ENCODE data around the gene PRKCQ. TPM values are rescaled to one million over a fixed set of nuclear protein-coding genes. Genes with fewer than 3 reads are reported as not detected.

Gene PRKCQ
- total RNA-seq, 1 experiment from 2014 or later, result 6.8 TPM

DNA sequence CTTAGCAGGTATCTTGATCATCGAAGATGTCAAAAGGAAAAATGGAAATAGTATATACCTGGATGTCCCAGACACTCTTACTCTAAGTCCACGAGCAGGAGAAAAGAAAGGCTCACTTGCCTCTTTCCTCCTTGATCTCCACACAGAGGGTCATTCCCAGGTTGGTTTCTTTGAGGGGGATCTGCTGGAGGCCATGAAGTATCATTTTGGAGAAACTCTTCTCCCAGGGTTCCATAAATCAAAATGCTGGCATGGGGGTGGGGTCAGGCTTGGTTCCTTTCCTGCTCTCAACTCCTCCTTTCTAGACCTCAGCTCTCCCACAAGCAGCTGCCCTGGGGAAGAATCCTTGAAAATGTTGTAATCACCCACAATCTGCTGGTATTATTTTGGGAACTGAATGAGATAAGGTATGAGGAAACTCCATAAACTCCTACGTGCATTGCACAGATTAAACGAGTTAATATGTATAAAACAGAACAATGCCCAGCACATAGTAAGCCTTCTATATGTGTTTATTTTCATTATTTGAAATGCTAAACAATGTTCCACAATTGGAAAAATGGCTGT, 54.4 kb downstream of the PRKCQ start:
- DNase-seq (ENCODE audit: low spot score), result no peak

GRCh38 chr10:6522230-6522629, 57.8 kb downstream of the PRKCQ start:
- DNase-seq (ENCODE audit: low spot score), result no peak

DNA sequence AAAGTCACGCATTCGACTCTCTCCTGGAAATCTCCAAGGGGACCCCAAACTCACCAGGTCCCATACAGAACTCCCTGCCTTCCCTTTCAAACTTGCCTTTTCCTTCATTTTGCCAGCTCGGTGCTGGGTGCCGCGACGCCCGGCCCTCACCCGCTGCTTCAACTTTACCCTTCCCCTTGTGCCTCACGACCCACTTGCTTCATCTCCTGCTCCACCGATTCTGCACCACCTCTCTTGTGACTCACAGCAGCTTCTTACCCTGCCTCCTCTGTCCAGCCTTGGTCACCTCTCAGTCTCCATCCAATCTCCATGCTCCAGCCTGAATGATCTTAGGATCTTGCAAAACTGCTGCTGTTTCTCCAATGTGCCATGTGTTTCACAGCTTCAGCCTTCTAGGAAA, 59.9 kb downstream of the PRKCQ start:
- DNase-seq (ENCODE audit: low spot score), result no peak

DNA sequence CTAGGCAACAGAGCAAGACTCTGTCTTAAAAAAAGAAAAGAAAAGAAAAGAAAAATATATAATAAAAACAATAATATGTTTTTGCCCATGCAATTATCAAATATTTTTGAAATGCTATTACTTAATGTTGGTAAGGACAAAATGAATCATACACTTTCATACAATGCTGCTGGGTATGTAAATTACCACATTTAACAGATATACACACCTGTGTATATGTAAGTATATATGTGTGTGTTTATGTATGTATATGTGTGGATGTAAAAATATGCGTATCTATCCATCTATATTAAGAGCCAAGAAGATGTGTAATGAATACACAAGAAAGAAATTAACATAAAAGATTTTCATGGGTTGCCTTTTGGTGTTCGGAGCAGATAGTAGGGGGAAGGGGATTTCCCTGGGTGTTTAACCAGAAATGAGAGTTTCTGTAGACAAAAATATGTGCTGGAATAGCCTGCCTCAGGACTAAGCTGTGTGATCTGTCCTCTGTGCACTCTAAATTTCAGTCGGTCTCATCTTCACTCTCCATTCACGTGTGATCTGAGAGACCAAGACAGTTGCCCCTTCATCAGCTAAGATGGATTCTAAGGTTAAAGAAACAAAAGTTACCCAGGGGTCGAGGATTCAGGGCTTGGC, 61.2 kb downstream of the PRKCQ start:
- no peak for DNase-seq (ENCODE audit: low spot score)

GRCh38 chr10:6516929-6517284, 63.2 kb downstream of the PRKCQ start:
- no peak for DNase-seq (ENCODE audit: low spot score)

- DNase-seq (ENCODE audit: low spot score), result no peak
These were observed 63.7 kb downstream of the PRKCQ start for GRCh38 chr10:6516281-6516928.

DNA sequence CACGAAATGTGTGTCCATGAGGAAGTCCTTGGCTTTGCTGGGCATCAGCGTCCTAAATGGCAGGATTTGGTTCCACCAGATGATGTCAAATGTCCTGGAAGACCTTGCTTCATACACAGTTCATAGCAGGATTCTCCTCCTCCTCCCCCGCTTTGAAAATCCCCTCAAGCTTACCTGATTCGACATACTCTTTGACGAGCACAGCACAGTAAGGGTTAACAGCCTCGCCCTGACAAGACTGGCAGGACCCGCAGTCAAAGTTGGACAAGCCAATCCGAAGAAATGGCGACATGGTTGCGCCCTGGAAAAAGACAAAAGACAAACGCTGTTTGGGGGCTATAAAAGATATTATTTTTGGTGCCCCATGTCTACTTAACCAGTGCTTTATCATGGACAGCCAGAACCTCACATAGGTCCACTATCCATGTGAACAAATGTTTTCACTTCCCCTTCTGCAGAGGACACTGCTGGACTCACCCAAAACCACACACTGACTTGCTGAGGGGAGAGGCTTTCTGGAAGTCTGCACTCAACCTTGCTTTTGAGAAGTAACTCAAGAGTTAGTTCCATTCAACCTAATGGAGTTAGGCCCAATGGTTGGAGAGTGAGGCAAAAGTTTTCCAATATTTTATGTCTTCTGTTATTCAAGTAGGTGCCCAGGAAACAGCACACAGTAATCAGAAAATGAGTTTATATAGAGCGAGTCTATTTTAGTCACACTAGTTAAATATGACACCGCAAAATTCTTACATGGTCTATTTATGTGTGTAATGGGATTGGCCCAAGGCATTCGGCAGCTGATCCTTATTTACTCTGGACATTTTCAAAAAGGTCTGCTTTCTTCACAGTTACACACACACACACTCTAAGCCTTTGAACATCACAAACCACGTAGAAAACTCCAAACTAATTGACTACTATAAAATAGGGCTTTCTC, 65.0 kb downstream of the PRKCQ start:
- peak; percentile 34 for DNase-seq (ENCODE audit: low spot score)

DNA sequence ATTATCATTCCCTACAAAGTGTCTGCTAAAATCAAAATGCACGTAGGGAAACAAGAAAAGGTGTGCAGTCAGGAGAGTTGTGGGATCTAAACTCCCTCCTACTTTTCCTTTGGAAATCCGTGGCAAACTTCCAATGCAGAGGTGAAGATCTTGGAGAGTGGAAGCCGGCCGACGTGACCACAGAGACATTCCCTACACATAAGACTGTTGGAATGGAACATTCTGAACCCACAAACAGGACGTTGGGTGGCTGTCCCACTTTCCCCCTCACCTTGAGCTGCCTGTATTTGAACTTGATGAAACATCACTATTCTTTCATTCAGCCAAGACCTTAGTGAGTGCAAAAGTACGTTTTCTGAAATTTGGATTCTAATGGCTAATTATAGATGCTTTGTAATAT, 65.9 kb downstream of the PRKCQ start:
- DNase-seq (ENCODE audit: low spot score), result no peak

GRCh38 chr10:6513476-6513875, 66.6 kb downstream of the PRKCQ start:
- no peak for DNase-seq (ENCODE audit: low spot score)

- no peak for DNase-seq (ENCODE audit: low spot score)
These were observed 67.9 kb downstream of the PRKCQ start for GRCh38 chr10:6512182-6512581.

DNA sequence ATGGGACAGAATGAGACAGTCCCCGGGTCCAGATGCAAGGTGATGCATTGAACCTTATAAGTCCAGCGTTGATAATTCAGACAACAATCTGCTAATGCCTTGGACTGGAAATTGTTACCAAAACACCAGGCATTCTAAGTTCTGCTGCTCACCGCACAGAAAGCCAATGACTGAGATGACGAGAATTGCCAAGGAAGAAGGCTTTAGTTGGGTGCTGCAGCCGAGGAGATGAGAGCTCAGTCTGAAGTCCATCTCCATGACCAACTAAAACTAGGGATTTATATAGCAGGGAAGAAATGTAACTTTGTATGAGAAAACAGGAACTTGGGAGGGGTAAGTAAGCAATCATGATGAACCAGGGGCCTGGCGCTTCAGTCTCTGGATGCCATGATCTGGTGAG, 68.7 kb downstream of the PRKCQ start:
- no peak for DNase-seq (ENCODE audit: low spot score)

GRCh38 chr10:6507311-6507710, 72.8 kb downstream of the PRKCQ start:
- no peak for DNase-seq (ENCODE audit: low spot score)

GRCh38 chr10:6505300-6505699, 74.8 kb downstream of the PRKCQ start:
- no peak for DNase-seq (ENCODE audit: low spot score)

- no peak for DNase-seq (ENCODE audit: low spot score)
These were observed 75.8 kb downstream of the PRKCQ start for GRCh38 chr10:6504296-6504695.

DNA sequence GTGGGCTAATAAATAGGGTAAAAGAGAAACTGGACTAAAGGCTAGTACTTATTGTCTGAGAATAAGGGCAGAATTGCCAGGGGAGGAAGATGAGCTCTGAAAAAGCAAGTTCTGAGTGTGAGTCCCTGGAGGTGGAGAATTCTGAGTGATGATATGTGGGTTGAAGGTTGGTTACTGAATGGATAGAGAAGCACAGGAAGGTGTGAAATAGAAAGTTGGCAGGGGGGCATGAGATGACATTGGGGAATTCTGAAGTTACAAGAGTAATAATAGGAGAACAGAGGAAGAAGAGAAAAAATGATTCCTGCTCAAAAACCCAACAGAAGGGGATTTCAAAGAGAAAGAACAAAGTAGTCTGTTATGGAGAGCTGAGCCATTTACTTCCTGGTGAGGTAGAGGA, 76.9 kb downstream of the PRKCQ start:
- no peak for DNase-seq (ENCODE audit: low spot score)

- no peak for DNase-seq (ENCODE audit: low spot score)
These were observed 78.1 kb downstream of the PRKCQ start for GRCh38 chr10:6501931-6502330.

DNA sequence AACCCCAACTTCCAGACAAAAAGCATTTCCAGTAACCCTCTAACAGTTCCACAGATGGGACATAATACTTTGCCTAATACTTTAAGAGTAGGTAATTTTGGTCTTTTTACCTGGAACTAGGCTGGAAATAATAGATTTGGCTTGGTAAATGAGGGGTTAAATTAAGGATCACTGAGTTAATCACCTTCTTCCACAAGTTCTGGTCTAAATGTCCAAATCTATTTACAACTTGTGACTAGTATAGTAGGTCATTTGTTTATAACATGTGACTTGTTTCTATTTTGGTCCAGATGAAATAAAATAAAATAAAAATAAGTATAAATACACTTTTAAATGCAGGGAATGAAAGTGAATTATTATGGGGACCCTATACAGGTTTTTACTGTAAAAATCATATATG, 80.1 kb downstream of the PRKCQ start:
- DNase-seq (ENCODE audit: low spot score), result no peak

- peak; percentile 13 for DNase-seq (ENCODE audit: low spot score)
These were observed 81.3 kb downstream of the PRKCQ start for GRCh38 chr10:6498771-6499170.

GRCh38 chr10:6497620-6498019, 82.5 kb downstream of the PRKCQ start:
- DNase-seq (ENCODE audit: low spot score), result no peak

GRCh38 chr10:6494936-6495592, 85.0 kb downstream of the PRKCQ start:
- DNase-seq (ENCODE audit: low spot score), result no peak

- no peak for DNase-seq (ENCODE audit: low spot score)
These were observed 85.6 kb downstream of the PRKCQ start for GRCh38 chr10:6494442-6494819.

Data from H4 (cell line).